GM18870 (cell line): Measurements from ENCODE around the gene DLGAP1.
A peak's percentile ranks its signal among the peaks of the same experiment; 100 is the strongest.
"Not testable (repeated sequence)": the region's sequence is repeated elsewhere in the genome, so short reads cannot be mapped to it uniquely, and the experiment has no call there.

Source experiments
- ATAC-seq: cut with Tn5 transposase; IDR thresholded peaks from one replicate; pipeline ENCODE4 v1.9.1; 2021; ENCODE audit warnings: moderate library complexity; ENCODE audit not compliant: unreplicated experiment

The DLGAP1 gene

GRCh38 chr18:3615374-3615985 is 839.6 kb downstream of the DLGAP1 start:
- no peak for ATAC-seq

DNA sequence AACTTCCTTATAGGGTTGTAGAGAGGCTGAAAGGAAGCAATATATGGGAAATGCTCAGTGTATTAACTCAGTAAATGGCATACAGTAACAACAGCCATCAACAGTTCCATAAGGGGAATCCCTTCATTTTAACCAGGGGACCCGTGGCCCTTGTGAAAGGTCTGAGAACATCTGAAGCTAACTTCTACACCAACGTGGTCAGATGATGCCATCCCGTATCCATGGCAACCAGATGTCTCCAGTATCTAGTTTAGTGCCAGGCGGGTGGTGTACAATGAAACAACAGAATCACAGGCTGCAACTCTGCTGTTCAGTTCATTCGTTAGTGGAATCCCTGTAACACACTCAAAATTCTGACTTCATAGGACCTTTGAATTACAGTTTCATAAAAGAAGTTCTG is 842.8 kb downstream of the DLGAP1 start:
- no peak for ATAC-seq

DNA sequence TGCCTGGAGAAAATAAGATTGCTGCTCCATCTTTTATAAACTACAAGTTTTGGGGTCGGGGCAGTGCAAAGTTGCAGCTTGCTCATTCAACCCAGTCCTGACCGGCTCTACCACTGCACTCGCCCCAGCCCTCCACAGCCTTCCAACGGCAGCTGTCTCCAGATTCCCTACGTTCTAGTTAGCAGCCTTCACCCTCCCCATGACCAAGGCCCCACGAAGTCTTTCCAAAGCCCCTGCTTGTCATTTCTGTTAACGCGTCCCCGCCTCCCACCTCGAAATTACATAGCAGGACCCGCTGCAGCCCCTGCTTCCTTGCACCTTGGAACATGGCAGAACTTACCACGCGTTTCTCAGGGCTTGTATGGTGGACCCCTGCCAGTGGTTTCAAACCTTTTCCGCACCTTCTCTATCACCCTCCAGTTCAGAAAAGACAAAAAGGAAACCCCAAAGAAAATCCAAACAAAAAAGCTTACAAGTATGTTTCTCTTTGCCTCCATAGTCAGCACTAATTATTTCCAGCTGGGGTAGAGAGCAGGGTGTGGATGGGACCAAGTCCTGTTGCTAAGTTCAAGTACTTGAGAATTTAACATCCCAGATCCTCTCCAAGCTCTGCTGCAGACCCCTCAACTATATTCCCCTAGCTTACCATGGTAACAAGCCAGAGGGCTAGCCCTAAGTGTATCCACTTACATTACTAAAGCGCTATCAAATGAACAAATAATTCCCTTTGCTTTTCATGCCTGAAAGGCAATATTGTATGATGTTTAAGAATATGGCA is 843.6 kb downstream of the DLGAP1 start:
- ATAC-seq: no peak

DNA sequence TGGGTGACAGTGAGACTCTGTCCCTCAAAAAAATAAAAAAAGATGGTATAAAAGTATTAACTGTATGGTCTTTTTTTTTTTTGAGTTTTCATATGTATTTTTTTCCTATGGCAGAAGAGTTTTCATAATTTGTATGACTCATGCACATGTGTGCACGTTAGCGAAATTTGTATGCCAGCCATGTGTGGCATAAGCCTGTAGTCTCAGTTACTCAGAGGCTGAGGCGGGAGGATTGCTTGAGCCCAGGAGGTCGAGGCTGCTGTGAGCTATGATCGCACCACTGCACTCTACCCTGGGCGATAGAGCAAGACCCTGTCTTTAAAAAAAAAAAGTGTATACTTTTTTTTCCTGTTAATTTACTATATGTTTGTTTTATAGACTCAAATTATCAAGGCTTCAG is 844.3 kb downstream of the DLGAP1 start:
- ATAC-seq: no peak

DNA sequence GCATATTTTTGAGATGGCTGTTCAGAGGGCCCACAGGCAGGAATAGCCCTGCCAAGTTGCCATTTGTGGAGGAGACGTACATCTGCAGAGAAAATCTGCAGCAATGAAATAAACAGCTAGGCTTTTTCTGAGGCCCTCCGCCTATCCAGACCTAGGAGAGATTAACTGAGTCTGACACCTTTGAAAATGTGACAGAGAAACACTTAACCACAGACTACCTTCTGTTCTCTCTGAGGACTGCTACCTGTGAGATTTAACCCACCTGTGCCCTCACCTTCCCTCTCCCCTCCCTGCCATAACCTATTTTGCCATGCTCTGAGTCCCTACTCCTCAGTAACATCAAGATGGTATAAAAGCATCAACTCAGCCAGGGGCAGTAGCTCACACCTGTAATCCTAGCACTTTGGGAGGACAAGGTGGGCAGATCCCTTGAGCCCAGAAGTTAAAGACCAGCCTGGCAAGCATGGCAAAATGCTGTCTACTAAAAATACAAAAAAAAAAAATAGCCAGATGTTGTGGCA is 844.9 kb downstream of the DLGAP1 start:
- no peak for ATAC-seq

DNA sequence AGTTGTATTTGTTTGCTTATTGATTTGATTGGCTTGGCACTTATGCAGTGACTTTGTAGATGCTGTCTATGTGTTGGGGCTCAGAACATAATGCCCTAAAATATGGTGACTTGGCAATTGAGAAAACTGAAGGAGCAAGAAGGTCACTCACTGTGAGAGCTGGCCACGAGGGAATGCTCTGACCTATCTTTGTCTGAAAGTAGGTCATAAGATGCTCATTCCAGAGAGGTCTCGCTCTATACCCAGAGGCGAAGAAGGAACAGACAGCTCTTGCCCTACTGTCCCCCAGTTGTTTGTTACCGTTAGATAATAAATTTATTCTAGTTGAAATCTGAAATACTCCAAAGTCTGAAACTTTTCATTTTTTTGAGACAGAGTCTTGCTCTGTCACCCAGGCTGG is 846.6 kb downstream of the DLGAP1 start:
- no peak for ATAC-seq

- ATAC-seq: not testable (repeated sequence)
These were observed 847.0 kb downstream of the DLGAP1 start for GRCh38 chr18:3608099-3608453.

- ATAC-seq: no peak
These were observed 847.6 kb downstream of the DLGAP1 start for GRCh38 chr18:3607309-3608098.

DNA sequence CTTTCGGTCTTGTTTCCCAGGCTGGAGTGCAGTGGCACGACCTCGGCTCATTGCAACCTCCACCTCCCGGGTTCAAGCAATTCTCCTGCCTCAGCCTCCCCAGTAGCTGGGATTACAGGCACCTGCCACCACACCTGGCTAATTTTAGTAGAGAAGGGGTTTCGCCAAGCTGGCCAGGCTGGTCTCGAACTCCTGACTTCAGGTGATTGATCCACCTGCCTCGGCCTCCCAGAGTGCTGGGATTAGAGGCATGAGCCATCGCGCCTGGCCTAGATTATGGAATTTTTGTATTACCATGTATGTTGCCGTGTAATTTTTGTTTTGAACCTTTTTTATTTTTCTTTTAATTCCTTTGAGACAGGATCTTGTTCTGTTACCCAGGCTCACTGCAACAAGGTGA is 848.2 kb downstream of the DLGAP1 start:
- ATAC-seq: not testable (repeated sequence)

- no peak for ATAC-seq
These were observed 849.1 kb downstream of the DLGAP1 start for GRCh38 chr18:3605954-3606443.

GRCh38 chr18:3605486-3605952 is 849.6 kb downstream of the DLGAP1 start:
- no peak for ATAC-seq

DNA sequence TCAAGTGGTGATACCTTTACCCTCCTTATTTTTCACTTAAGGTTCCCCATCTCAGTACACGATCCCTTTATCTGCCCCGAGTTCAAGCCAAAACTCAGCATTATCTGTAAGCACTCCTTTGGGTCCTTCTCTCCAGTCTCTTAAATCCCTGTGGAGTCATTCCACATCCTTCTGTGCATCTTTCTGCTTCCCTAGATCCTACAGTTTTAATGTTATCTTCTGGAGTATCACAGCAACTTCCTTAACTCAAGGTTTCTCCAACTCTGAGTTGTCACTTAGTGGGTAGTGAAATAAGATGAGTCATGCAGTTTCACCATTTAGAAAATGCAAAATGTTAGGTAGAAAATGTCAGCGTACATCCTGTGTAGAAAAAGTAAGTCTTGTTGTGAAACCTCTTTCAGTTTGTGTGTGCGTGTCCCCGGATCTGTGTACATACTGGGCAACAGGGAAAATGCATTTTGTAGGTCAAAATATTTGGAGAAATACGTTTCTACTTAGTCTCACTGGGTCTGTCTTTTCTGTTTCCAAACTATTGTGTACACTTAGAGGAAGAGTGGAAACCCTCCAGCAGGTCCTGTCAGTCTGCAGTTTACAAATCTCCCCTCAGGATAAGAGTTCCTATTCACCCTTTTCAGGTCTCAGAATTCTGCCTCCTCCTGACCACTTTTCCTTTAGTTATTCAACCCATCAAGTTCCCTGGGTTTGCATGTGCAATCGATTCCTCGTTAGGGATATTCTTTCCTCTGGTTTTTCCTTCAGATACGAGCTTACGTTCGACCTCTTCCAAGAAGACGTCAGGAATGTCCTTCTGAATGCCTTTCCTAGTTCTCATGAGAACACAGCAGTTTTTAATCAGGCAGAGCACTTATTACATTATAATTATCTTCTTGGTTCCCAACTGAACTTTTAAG is 850.4 kb downstream of the DLGAP1 start:
- peak; percentile 93 for ATAC-seq

DNA sequence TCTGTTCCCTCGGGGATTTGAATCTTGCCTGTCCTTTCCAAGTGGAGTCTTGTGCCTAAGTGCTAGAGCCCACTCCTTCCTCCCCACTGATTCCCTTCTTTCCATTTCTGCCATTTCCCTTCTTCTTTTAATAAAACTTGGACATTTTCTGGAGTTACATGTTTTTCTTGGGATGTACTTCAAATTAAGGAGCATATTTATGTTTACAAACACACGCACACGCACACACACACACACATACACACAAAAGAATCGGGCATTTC is 850.9 kb downstream of the DLGAP1 start:
- no peak for ATAC-seq

DNA sequence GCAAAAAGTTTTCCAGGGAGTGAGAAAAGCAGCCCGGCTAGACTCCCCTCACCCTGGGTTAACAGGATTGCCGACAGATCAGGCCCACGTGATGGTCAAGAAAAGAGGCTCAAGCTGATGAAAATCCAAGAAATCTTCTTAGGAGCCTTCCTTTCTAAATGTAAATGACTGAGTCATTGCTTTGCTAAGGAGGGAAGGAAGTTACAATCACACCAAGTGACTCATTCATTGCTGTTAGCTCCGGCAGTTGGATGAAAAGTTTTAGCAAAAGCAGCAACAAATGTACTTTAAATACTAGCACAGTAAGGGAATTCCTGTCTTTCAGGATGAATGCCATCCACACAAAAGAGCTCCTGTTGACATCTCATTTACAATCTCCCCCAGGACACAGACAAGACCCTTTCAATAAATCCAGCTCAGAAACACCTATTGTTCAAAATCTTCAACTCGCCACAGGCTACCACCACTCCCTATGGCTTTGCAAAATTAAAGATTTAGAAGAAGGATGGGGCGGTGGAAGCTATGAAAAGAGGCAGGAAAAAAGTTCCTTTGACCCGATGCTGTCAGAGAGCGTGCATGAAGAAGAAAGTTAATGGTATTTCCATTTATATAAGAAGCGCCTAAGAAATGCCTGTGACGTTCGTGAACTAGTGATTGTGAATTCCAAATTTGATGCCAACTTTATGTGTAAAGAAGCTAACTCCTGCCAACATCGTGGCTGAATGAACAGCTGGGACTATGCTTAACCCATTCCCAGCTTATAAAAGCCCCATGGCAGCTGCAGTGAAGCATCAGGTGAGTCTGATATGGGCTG is 851.5 kb downstream of the DLGAP1 start:
- ATAC-seq: peak; percentile 33

DNA sequence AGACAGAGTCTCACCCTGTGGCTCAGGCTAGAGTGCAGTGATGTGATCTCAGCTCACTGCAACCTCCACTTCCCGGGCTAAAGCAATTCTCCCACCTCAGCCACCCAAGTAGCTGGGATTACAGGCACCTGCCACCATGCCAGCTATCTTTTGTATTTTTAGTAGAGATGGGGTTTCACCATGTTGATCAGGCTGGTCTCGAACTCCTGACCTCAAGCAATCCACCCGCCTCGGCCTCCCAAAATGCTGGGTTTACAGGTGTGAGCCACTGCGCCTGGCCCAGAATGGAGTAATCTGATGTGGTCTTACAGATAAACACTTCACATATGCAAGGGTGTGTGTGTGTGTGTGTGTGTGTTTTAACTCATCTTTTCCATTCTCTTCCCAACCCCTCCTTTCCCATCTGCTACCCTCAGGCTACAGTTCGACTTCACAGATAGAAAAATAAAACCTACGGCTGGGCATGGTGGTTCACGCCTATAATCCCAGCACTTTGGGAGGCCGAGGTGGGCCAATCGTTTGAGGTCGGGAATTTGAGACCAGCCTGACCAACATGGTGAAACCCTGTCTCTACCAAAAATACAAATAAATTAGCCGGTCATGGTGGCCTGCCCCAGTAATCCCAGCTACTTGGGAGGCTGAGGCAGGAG is 853.9 kb downstream of the DLGAP1 start:
- ATAC-seq: not testable (repeated sequence)

- no peak for ATAC-seq
These were observed 855.2 kb downstream of the DLGAP1 start for GRCh38 chr18:3599861-3600260.

DNA sequence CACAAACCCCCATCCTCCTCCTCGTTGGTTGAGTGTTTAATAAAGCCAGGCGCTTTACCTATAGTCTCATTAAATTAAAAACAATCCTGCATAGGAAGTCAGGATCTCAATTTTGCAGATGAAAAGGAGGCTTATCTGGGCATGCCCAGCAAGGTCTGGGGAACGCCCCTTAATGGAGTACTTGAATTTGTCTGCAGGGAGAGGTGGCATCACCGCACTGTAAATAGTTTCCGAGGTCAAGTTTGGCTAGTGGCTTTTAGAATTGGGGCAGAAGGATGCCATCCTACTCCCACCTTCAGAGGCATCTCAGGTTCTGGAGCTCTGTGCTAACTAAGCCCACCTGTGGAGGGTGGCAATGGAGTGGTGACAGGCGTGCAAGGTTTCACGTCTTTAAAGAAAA is 855.9 kb downstream of the DLGAP1 start:
- no peak for ATAC-seq

DNA sequence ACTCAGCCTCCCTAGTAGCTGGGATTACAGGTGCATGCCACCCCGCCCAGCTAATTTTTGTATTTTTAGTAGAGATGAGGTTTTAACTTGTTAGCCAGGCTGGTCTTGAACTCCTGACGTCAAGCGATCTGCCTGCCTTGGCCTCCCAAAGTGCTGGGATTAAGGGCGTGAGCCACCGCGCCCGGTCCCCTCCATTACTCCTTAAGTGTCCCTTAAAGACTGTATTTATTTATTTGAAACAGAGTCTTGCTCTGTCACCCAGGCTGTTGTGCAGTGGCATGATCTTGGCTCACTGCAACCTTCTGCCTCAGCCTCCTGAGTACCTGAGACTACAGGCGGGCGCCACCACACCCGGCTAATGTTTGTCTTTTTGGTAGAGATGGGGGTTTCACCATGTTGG is 856.5 kb downstream of the DLGAP1 start:
- no peak for ATAC-seq
